K562 (cell line): ENCODE results near the gene PLA2G4A. TPM values are rescaled to one million over a fixed set of nuclear protein-coding genes. Genes with fewer than 3 reads are reported as not detected.

Experiments used
- ATAC-seq: fragments of 200-7000 bp; cut with Tn5 transposase; 3 replicates; pipeline ENCODE4 v1.9.1; 2020; ENCODE audit warnings: moderate library complexity
- BruUV-seq: library from RNA; stranded (reverse); fragments of 400-500 nt; replicated peaks from 2 replicates; lab custom pipeline; 2021; lab: Mats Ljungman, UMichigan
- CTCF ChIA-PET: fragments of 300-600 bp; formaldehyde crosslinking; extraction: SDS; loops from one replicate; lab custom pipeline; 2021; ENCODE audit warnings: low intra/inter-chr PET ratio; lab: Yijun Ruan, JAX
- POLR2A ChIA-PET: fragments of 300-600, 350-650 bp; sonication (Branson Sonifier 250); formaldehyde crosslinking; extraction: SDS; loops from one replicate; lab custom pipeline; 2021; ENCODE audit warnings: antibody characterized with exemption, inconsistent platforms; lab: Yijun Ruan, JAX
- DNase-seq, 4 experiments: peaks; one replicate each; pipeline versions ENCODE4 v3.0.0 to v3.0.0-alpha.2; 2011 to 2018; ENCODE audit warnings: low spot score in 3 of 4, mixed read lengths in 3 of 4; ENCODE audit errors: extremely low read depth in 1 of 4
- FAIRE-seq: peaks from 2 replicates; lab custom pipeline; 2011; peaks lifted over from hg19 to GRCh38; lab: Jason Lieb, UNC
- H2AFZ ChIP-seq: 2 replicates; pipeline ENCODE4 v1.6.0; 2011; ENCODE audit warnings: low read depth, low read length, control low read depth, inconsistent platforms
- H3K27ac ChIP-seq: fragments of 200-600 bp; 3 replicates; pipeline ENCODE4 v1.8.0; 2011; ENCODE audit warnings: low read depth, mild to moderate bottlenecking, control low read depth, inconsistent platforms, low read length, moderate library complexity, mixed read lengths; ENCODE audit errors: extremely low read depth
- H3K27me3 ChIP-seq, 2 experiments: fragments of 300-600 bp in 1 of 2; 2 replicates in 1 of 2; 3 replicates in 1 of 2; pipeline versions ENCODE4 v1.6.0 to v1.8.0; 2011; ENCODE audit warnings: inconsistent platforms in 2 of 2, low read length in 2 of 2, mild to moderate bottlenecking in 1 of 2, mixed read lengths in 1 of 2, moderate library complexity in 1 of 2; ENCODE audit not compliant: control insufficient read depth in 2 of 2, insufficient read depth in 2 of 2
- H3K36me3 ChIP-seq: fragments of 300-600 bp; 3 replicates; pipeline ENCODE4 v1.8.0; 2011; ENCODE audit warnings: mild to moderate bottlenecking, low read length, inconsistent platforms; ENCODE audit not compliant: control insufficient read depth, insufficient read depth
- H3K4me1 ChIP-seq, 2 experiments: fragments of 200-600 bp in 1 of 2; replicated peaks in 1 of 2; 2 replicates in 1 of 2; 3 replicates in 1 of 2; pipeline versions ENCODE4 v1.5.1 to v1.8.0; 2011; ENCODE audit warnings: inconsistent platforms in 2 of 2, low read length in 2 of 2, mild to moderate bottlenecking in 1 of 2, mixed read lengths in 1 of 2, moderate library complexity in 1 of 2; ENCODE audit not compliant: control insufficient read depth in 2 of 2, insufficient read depth in 2 of 2
- H3K4me2 ChIP-seq: 2 replicates; pipeline ENCODE4 v1.6.1; 2011; ENCODE audit warnings: low read length, control low read depth, inconsistent platforms, mixed read lengths; ENCODE audit not compliant: insufficient read depth
- H3K4me3 ChIP-seq: fragments of 200-600 bp; sonication (generic), shearing (Covaris generic); 2 replicates; pipeline ENCODE4 v1.5.1; 2016; ENCODE audit warnings: control low read depth, inconsistent platforms
- H3K79me2 ChIP-seq: fragments of 200-600 bp; 3 replicates; pipeline ENCODE4 v1.8.0; 2011; ENCODE audit warnings: low read length, inconsistent platforms; ENCODE audit not compliant: control insufficient read depth, insufficient read depth
- H3K9ac ChIP-seq, 2 experiments: 2 replicates each; pipeline versions ENCODE4 v1.6.0 to v1.6.1; 2011; ENCODE audit warnings: low read depth in 2 of 2, low read length in 2 of 2, control low read depth in 1 of 2, inconsistent platforms in 1 of 2, mild to moderate bottlenecking in 1 of 2, mixed read lengths in 1 of 2; ENCODE audit not compliant: insufficient read depth in 1 of 2
- H3K9me1 ChIP-seq: one replicate; pipeline ENCODE4 v1.6.0; 2011; ENCODE audit warnings: inconsistent platforms, mild to moderate bottlenecking, low read length, moderate library complexity; ENCODE audit not compliant: control insufficient read depth, insufficient read depth
- H3K9me3 ChIP-seq: replicated peaks from 2 replicates; pipeline ENCODE4 v1.5.1; 2011; ENCODE audit warnings: low read depth, low read length, inconsistent platforms; ENCODE audit not compliant: control insufficient read depth, insufficient read depth
- H4K20me1 ChIP-seq: replicated peaks from 2 replicates; pipeline ENCODE4 v1.6.1; 2011; ENCODE audit warnings: low read length, inconsistent platforms, mixed read lengths; ENCODE audit not compliant: control insufficient read depth, insufficient read depth
- CEBPB ChIP-seq: fragments of 450-650 bp; IDR thresholded peaks from 2 replicates; pipeline ENCODE4 v1.6.1; 2016; ENCODE audit warnings: missing genetic modification characterization, missing compliant biosample characterization
- FOXA1 ChIP-seq: fragments of 450-650 bp; IDR thresholded peaks from 2 replicates; pipeline ENCODE4 v1.6.1; 2016; ENCODE audit warnings: mild to moderate bottlenecking, borderline replicate concordance
- MCM3 ChIP-seq: fragments of 450-650 bp; IDR thresholded peaks from 2 replicates; pipeline ENCODE4 v1.6.1; 2016
- NFE2 ChIP-seq: IDR thresholded peaks from 2 replicates; pipeline ENCODE4 v1.6.1; 2014; ENCODE audit warnings: antibody characterized with exemption, low read depth
- PPARD ChIP-seq: fragments of 250-450 bp; sonication (Bioruptor Pico); IDR thresholded peaks from 2 replicates; pipeline ENCODE4 v1.8.0; 2022; ENCODE audit warnings: inconsistent platforms, mild to moderate bottlenecking, moderate library complexity
- SMAD2 ChIP-seq: fragments of 150-350 bp; IDR thresholded peaks from 2 replicates; pipeline ENCODE4 v1.6.1; 2014; ENCODE audit warnings: low read depth, mild to moderate bottlenecking, low read length
- ZNF444 ChIP-seq: fragments of 250-450 bp; sonication (Bioruptor Pico); IDR thresholded peaks from 2 replicates; pipeline ENCODE4 v1.4.0; 2020; ENCODE audit warnings: mild to moderate bottlenecking, moderate library complexity
- WGBS: fragments of 100-300 bp; shearing (Covaris generic); methylation state at CpG from one replicate; pipeline ENCODE4 v1.1.6; 2016; ENCODE audit warnings: low coverage, mixed read lengths; ENCODE audit not compliant: insufficient coverage; ENCODE audit errors: missing lambda C conversion rate; 5-methylcytosine and 5-hydroxymethylcytosine counted together
- in situ Hi-C: fragments of 300-500 bp; cut with MboI; formaldehyde crosslinking; loops from 4 replicates; pipeline ENCODE4 v1.15.0; 2018; ENCODE audit warnings: inconsistent platforms, mixed read lengths
- intact Hi-C: fragments of 100-400 bp; cut with micrococcal nuclease; formaldehyde crosslinking; loops from 2 replicates; pipeline ENCODE4 v1.14.2; 2022
- polyA plus RNA-seq, 8 experiments: library from polyadenylated mRNA; depleted of rRNA in 4 of 8; stranded (reverse) in 5 of 8; unstranded in 3 of 8; fragments of >200 nt; fragmentation: Nextera tagmentation in 2 of 8; fragmentation: Illumina TruSeq in 1 of 8; extraction: Ambion mirVana in 2 of 8; extraction: Trizol in 1 of 8; gene quantifications; 2 replicates each; pipeline versions ENCODE4 v1.2.1 to v1.2.3, GENCODE V29; 2011 to 2014; ENCODE audit warnings: inconsistent platforms in 1 of 8, missing spikeins in 1 of 8
- total RNA-seq, 7 experiments: library from RNA; depleted of rRNA in 6 of 7; stranded (reverse); fragments of >200 nt in 6 of 7; fragmentation: Illumina TruSeq in 2 of 7; extraction: Trizol in 2 of 7; gene quantifications; 2 replicates each; pipeline versions ENCODE4 v1.2.1 to v1.2.3, GENCODE V29; 2011 to 2021; ENCODE audit warnings: low replicate concordance in 1 of 7
- TF ChIP-seq, protein P1 (sequence below): sonication (generic); formaldehyde crosslinking; IDR thresholded peaks from 2 replicates; pipeline ENCODE4 v1.9.0; 2022; ENCODE audit warnings: mild to moderate bottlenecking, missing genetic modification reagents
- TF ChIP-seq, protein P2 (sequence below): fragments of 150-350 bp; IDR thresholded peaks from 2 replicates; pipeline ENCODE4 v1.6.1; 2014; ENCODE audit warnings: low read depth, mild to moderate bottlenecking, low read length, borderline replicate concordance

Gene PLA2G4A
- total and polyA plus RNA-seq, 9 of the 15 experiments (the other 6 are each of a cell fraction or from before 2014, with no cell fraction given) = 0.04 to 0.71 (median 0.22) TPM; not detected in 4

DNA sequence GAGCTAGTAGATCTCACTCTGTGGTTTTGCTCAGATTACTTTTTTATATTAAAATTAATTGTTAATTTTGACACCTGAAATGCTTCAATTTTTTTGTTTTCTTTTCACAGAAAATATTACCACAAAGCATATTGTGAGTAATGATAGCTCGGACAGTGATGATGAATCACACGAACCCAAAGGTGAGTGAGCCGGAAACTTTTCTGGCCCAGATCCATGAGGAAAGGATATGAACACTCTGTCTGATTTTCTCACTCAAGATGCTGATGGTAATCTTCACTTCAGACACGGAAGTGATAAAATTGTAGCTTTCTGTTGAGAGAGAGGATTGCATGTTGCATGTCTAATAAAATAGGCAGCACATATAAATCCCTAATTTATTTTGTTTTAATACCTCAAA lies 121.8 kb downstream of the PLA2G4A start:
- no peak for ATAC-seq

DNA sequence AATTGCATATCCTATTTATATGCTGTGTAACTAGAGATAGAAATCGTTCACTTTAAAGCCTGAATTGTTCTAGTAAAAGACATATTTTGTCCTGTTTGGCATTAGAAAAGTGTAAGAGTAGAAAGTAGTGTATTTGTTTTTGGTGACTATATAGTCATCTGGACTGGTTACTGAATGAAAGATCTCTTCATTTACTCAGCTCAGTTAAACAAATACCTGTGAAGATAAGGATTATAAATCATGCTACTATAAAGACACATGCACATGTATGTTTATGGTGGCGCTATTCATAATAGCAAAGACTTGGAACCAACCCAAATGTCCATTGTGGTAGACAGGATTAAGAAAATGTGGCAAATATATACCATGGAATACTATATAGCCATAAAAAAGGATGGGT lies 125.1 kb downstream of the PLA2G4A start:
- H4K20me1 ChIP-seq = no peaks in the 10 kb centered on the region
- no peak overlapping the region for H2AFZ ChIP-seq
- no peak overlapping the region for H3K27ac ChIP-seq
- H3K9me1 ChIP-seq = no peaks in the 10 kb centered on the region
- H3K36me3 ChIP-seq = no peaks in the 10 kb centered on the region
- no peak overlapping the region for H3K4me2 ChIP-seq
- no peaks in the 10 kb centered on the region for H3K79me2 ChIP-seq
- ChIA-PET POLR2A (no interaction called here), CTCF (no interaction called here)
- H3K9ac ChIP-seq = no peak overlapping the region
- FAIRE-seq (no peak), DNase-seq (no peak), ATAC-seq (no peak)
- no peaks in the 10 kb centered on the region for H3K4me1 ChIP-seq
- WGBS = 9% methylated on average over 2 of the region's 2 CpGs
- no peaks in the 10 kb centered on the region for H3K9me3 ChIP-seq
- intact Hi-C loops (no loop called here), in situ Hi-C loops (no loop called here)
- no peak overlapping the region for H3K4me3 ChIP-seq
- BruUV-seq = no TSS peak
- H3K27me3 ChIP-seq = no peaks in the 10 kb centered on the region
- TF ChIP-seq ZNF444 (CRISPR knock-in tag) = no peak
- TF ChIP-seq MCM3 = no peak
- no peak for TF ChIP-seq SMAD2
- TF ChIP-seq, protein P1, sequence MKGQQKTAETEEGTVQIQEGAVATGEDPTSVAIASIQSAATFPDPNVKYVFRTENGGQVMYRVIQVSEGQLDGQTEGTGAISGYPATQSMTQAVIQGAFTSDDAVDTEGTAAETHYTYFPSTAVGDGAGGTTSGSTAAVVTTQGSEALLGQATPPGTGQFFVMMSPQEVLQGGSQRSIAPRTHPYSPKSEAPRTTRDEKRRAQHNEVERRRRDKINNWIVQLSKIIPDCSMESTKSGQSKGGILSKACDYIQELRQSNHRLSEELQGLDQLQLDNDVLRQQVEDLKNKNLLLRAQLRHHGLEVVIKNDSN (CRISPR knock-in tag) = no peak
- no peak for TF ChIP-seq PPARD (CRISPR knock-in tag)
- TF ChIP-seq, protein P2, sequence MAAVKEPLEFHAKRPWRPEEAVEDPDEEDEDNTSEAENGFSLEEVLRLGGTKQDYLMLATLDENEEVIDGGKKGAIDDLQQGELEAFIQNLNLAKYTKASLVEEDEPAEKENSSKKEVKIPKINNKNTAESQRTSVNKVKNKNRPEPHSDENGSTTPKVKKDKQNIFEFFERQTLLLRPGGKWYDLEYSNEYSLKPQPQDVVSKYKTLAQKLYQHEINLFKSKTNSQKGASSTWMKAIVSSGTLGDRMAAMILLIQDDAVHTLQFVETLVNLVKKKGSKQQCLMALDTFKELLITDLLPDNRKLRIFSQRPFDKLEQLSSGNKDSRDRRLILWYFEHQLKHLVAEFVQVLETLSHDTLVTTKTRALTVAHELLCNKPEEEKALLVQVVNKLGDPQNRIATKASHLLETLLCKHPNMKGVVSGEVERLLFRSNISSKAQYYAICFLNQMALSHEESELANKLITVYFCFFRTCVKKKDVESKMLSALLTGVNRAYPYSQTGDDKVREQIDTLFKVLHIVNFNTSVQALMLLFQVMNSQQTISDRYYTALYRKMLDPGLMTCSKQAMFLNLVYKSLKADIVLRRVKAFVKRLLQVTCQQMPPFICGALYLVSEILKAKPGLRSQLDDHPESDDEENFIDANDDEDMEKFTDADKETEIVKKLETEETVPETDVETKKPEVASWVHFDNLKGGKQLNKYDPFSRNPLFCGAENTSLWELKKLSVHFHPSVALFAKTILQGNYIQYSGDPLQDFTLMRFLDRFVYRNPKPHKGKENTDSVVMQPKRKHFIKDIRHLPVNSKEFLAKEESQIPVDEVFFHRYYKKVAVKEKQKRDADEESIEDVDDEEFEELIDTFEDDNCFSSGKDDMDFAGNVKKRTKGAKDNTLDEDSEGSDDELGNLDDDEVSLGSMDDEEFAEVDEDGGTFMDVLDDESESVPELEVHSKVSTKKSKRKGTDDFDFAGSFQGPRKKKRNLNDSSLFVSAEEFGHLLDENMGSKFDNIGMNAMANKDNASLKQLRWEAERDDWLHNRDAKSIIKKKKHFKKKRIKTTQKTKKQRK = no peak
- TF ChIP-seq FOXA1 = no peak

More for the DNA sequence above, 121.8 kb downstream of the PLA2G4A start:
- Histone ChIP-seq H3K9ac (no peak overlapping the region), H3K27ac (no peak overlapping the region), H3K4me3 (no peak overlapping the region), H3K36me3 (no peaks in the 10 kb centered on the region), H3K79me2 (no peaks in the 10 kb centered on the region), H3K4me2 (no peak overlapping the region), H2AFZ (no peak overlapping the region), H3K27me3 (no peaks in the 10 kb centered on the region), H3K4me1 (no peaks in the 10 kb centered on the region), H4K20me1 (no peaks in the 10 kb centered on the region), H3K9me1 (no peaks in the 10 kb centered on the region), H3K9me3 (no peaks in the 10 kb centered on the region)
- FAIRE-seq (no peak), DNase-seq (no peak)
- in situ Hi-C loops (no loop called here), intact Hi-C loops (no loop called here)
- TF ChIP-seq CEBPB (tag) (no peak), NFE2 (no peak)
- ChIA-PET CTCF (no interaction called here), POLR2A (no interaction called here)
- BruUV-seq = no TSS peak
- WGBS = 4% methylated on average over 4 of the region's 4 CpGs
